Suppressor macrophage (primary cell): ENCODE results near the gene IRAG1.

Experiments used
- DNase-seq, 4 experiments: peaks; one replicate each; pipeline ENCODE4 v3.0.0-alpha.2; 2020 to 2022

Gene IRAG1

GRCh38 chr11:10666556-10667520, 26.7 kb downstream of the IRAG1 start:
- no peak for DNase-seq

GRCh38 chr11:10664496-10664895, 29.1 kb downstream of the IRAG1 start:
- DNase-seq, result no peak

- DNase-seq, result peak; percentile 49 to 69 (median 67)
Observed at GRCh38 chr11:10663990-10664389, 29.6 kb downstream of the IRAG1 start.

- no peak for DNase-seq
Observed at GRCh38 chr11:10663365-10663764, 30.2 kb downstream of the IRAG1 start.

GRCh38 chr11:10660323-10660722, 33.2 kb downstream of the IRAG1 start:
- no peak for DNase-seq

- DNase-seq, result peak; percentile 58 to 82 (median 70)
Observed at GRCh38 chr11:10659339-10660216, 34.0 kb downstream of the IRAG1 start.

GRCh38 chr11:10658621-10659338, 34.8 kb downstream of the IRAG1 start:
- DNase-seq, result no peak

- DNase-seq, result peak in 3 of 4 experiments; percentile 35 to 56 (median 54)
Observed at GRCh38 chr11:10657308-10658271, 36.0 kb downstream of the IRAG1 start.

- no peak for DNase-seq
Observed at GRCh38 chr11:10655943-10656576, 37.5 kb downstream of the IRAG1 start.

GRCh38 chr11:10655227-10655626, 38.3 kb downstream of the IRAG1 start:
- DNase-seq, result peak in 3 of 4 experiments; percentile 32 to 70 (median 69)

- DNase-seq, result no peak
Observed at GRCh38 chr11:10654811-10655150, 38.8 kb downstream of the IRAG1 start.

- DNase-seq, result peak; percentile 60 to 84 (median 78)
Observed at GRCh38 chr11:10653946-10654810, 39.4 kb downstream of the IRAG1 start.

- DNase-seq, result no peak
Observed at GRCh38 chr11:10653261-10653660, 40.3 kb downstream of the IRAG1 start.

- DNase-seq, result no peak
Observed at GRCh38 chr11:10651656-10652361, 41.7 kb downstream of the IRAG1 start.

GRCh38 chr11:10650630-10651029, 42.9 kb downstream of the IRAG1 start:
- DNase-seq, result no peak

- no peak for DNase-seq
Observed at GRCh38 chr11:10650166-10650565, 43.4 kb downstream of the IRAG1 start.

GRCh38 chr11:10648871-10649270, 44.7 kb downstream of the IRAG1 start:
- DNase-seq, result no peak

GRCh38 chr11:10646681-10647355, 46.7 kb downstream of the IRAG1 start:
- DNase-seq, result peak in 3 of 4 experiments; percentile 30 to 57 (median 55)

- DNase-seq, result no peak
Observed at GRCh38 chr11:10646005-10646404, 47.5 kb downstream of the IRAG1 start.
